HepG2 (cell line): ENCODE results near the gene ISCU. TPM values are rescaled to one million over a fixed set of nuclear protein-coding genes. Genes with fewer than 3 reads are reported as not detected.

Source experiments
- ATAC-seq: fragments of 200-7000 bp; cut with Tn5 transposase; 3 replicates; pipeline ENCODE4 v1.9.1; 2020; ENCODE audit warnings: mild to moderate bottlenecking, moderate library complexity
- BruUV-seq: library from RNA; stranded (reverse); fragments of 400-500 nt; replicated peaks from 2 replicates; lab custom pipeline; 2021; lab: Mats Ljungman, UMichigan
- CTCF ChIA-PET: fragments of 300-600 bp; formaldehyde crosslinking; extraction: SDS; loops from one replicate; lab custom pipeline; 2021; ENCODE audit warnings: low total read pairs, inconsistent platforms, low intra/inter-chr PET ratio; lab: Yijun Ruan, JAX
- POLR2A ChIA-PET: fragments of 350-600 bp; sonication (Branson Sonifier 250); formaldehyde crosslinking; loops from one replicate; lab custom pipeline; 2020; ENCODE audit warnings: antibody characterized with exemption, inconsistent platforms; lab: Yijun Ruan, JAX
- DNase-seq: peaks from one replicate; pipeline ENCODE4 v3.0.0-alpha.2; 2015; ENCODE audit warnings: low spot score
- FAIRE-seq: peaks from 3 replicates; lab custom pipeline; 2011; peaks lifted over from hg19 to GRCh38; lab: Jason Lieb, UNC
- H2AFZ ChIP-seq: one replicate; pipeline ENCODE4 v1.6.1; 2011; ENCODE audit warnings: low read length, inconsistent platforms
- H3K27ac ChIP-seq: fragments of 300-600 bp; 3 replicates; pipeline ENCODE4 v1.8.0; 2011; ENCODE audit warnings: mixed run types, mild to moderate bottlenecking, mixed read lengths, low read length, inconsistent platforms; ENCODE audit not compliant: insufficient read depth; ENCODE audit errors: extremely low read length
- H3K27me3 ChIP-seq, 2 experiments: fragments of 200-600 bp in 1 of 2; 2 replicates in 1 of 2; 3 replicates in 1 of 2; pipeline versions ENCODE4 v1.6.0 to v1.8.0; 2011; ENCODE audit warnings: low read length in 2 of 2, mild to moderate bottlenecking in 2 of 2, moderate library complexity in 2 of 2, inconsistent platforms in 1 of 2; ENCODE audit not compliant: insufficient read depth in 2 of 2, control insufficient read depth in 1 of 2
- H3K36me3 ChIP-seq, 2 experiments: fragments of 200-600 bp in 1 of 2; replicated peaks in 1 of 2; 2 replicates in 1 of 2; 3 replicates in 1 of 2; pipeline versions ENCODE4 v1.5.1 to v1.8.0; 2011; ENCODE audit warnings: low read length in 2 of 2, inconsistent platforms in 1 of 2; ENCODE audit not compliant: insufficient read depth in 2 of 2, control insufficient read depth in 1 of 2
- H3K4me1 ChIP-seq: 2 replicates; pipeline ENCODE4 v1.5.1; 2012; ENCODE audit warnings: low read length, inconsistent platforms; ENCODE audit not compliant: insufficient read depth
- H3K4me2 ChIP-seq: 2 replicates; pipeline ENCODE4 v1.6.0; 2011; ENCODE audit warnings: low read depth, low read length, inconsistent platforms
- H3K4me3 ChIP-seq, 3 experiments: fragments of 200-600 bp in 1 of 3; sonication (generic), shearing (Covaris generic) in 1 of 3; replicated peaks in 1 of 3; 2 replicates each; pipeline ENCODE4 v1.5.1; 2011 to 2016; ENCODE audit warnings: low read length in 3 of 3, inconsistent platforms in 2 of 3, low read depth in 2 of 3, mild to moderate bottlenecking in 2 of 3, control low read depth in 1 of 3, mixed read lengths in 1 of 3; ENCODE audit not compliant: insufficient read depth in 1 of 3
- H3K79me2 ChIP-seq: one replicate; pipeline ENCODE4 v1.6.1; 2011; ENCODE audit warnings: low read length, inconsistent platforms; ENCODE audit not compliant: insufficient read depth
- H3K9ac ChIP-seq: 2 replicates; pipeline ENCODE4 v1.6.0; 2011; ENCODE audit warnings: mild to moderate bottlenecking, low read depth, low read length, inconsistent platforms; ENCODE audit not compliant: insufficient read depth
- H3K9me3 ChIP-seq: 2 replicates; pipeline ENCODE4 v1.5.1; 2012; ENCODE audit warnings: mild to moderate bottlenecking, low read length
- H4K20me1 ChIP-seq: 2 replicates; pipeline ENCODE4 v1.6.0; 2011; ENCODE audit warnings: inconsistent platforms, mild to moderate bottlenecking, low read length, moderate library complexity; ENCODE audit not compliant: insufficient read depth
- CENPX ChIP-seq: sonication (generic); formaldehyde crosslinking; IDR thresholded peaks from 2 replicates; pipeline ENCODE4 v1.9.0; 2021; ENCODE audit warnings: mild to moderate bottlenecking, missing genetic modification reagents, moderate library complexity
- IKZF4 ChIP-seq: sonication (generic); formaldehyde crosslinking; IDR thresholded peaks from 2 replicates; pipeline ENCODE4 v1.5.1; 2020; ENCODE audit warnings: borderline replicate concordance, mild to moderate bottlenecking, low read depth, missing genetic modification reagents; ENCODE audit errors: not compliant biosample characterization
- ISX ChIP-seq: sonication (generic); formaldehyde crosslinking; conservative IDR thresholded peaks from 2 replicates; pipeline ENCODE4 v1.5.0; 2020; ENCODE audit warnings: missing genetic modification reagents
- MZF1 ChIP-seq: sonication (generic); formaldehyde crosslinking; IDR thresholded peaks from 2 replicates; pipeline ENCODE4 v1.8.1; 2023; ENCODE audit warnings: mild to moderate bottlenecking, missing genetic modification reagents, borderline replicate concordance
- NCOA2 ChIP-seq: sonication (generic); formaldehyde crosslinking; IDR thresholded peaks from 2 replicates; pipeline ENCODE4 v1.8.0; 2022; ENCODE audit warnings: inconsistent platforms
- NR3C1 ChIP-seq: sonication (generic); formaldehyde crosslinking; IDR thresholded peaks from 2 replicates; pipeline ENCODE4 v1.4.0; 2020; ENCODE audit warnings: missing genetic modification reagents
- SATB2 ChIP-seq: sonication (generic); formaldehyde crosslinking; IDR thresholded peaks from 2 replicates; pipeline ENCODE4 v1.5.0; 2020; ENCODE audit warnings: missing genetic modification reagents
- ZBTB3 ChIP-seq: sonication (generic); formaldehyde crosslinking; IDR thresholded peaks from 2 replicates; pipeline ENCODE4 v1.4.0; 2020; ENCODE audit warnings: low read depth, mild to moderate bottlenecking, moderate library complexity, missing genetic modification reagents, borderline replicate concordance
- ZNF225 ChIP-seq: sonication (generic); formaldehyde crosslinking; IDR thresholded peaks from 2 replicates; pipeline ENCODE4 v1.4.0; 2020; ENCODE audit warnings: mild to moderate bottlenecking, missing genetic modification reagents
- ZNF33A ChIP-seq: sonication (generic); formaldehyde crosslinking; IDR thresholded peaks from 2 replicates; pipeline ENCODE4 v1.5.1; 2020; ENCODE audit warnings: missing genetic modification reagents, mild to moderate bottlenecking, moderate library complexity, borderline replicate concordance
- ZNF644 ChIP-seq: IDR thresholded peaks from 2 replicates; pipeline ENCODE4 v1.6.1; 2016; ENCODE audit warnings: low read depth
- WGBS: methylation state at CpG from one replicate; pipeline ENCODE4 v1.1.6; 2017; ENCODE audit warnings: low lambda C conversion rate; 5-methylcytosine and 5-hydroxymethylcytosine counted together
- in situ Hi-C: cut with HindIII; loops from 2 replicates; pipeline ENCODE4 v1.10.0; 2017; ENCODE audit warnings: low pct_unique_long_range_greater_than_20kb; ENCODE audit not compliant: extremely low pct_ligation_motif_present
- intact Hi-C: fragments of 100-400 bp; cut with micrococcal nuclease; formaldehyde crosslinking; loops from one replicate; pipeline ENCODE4 v1.10.0; 2022; ENCODE audit not compliant: unreplicated experiment
- polyA plus RNA-seq, 8 experiments: library from polyadenylated mRNA; depleted of rRNA in 3 of 8; stranded (reverse) in 7 of 8; unstranded in 1 of 8; fragments of >200 nt; fragmentation: Illumina TruSeq in 4 of 8; extraction: Trizol in 4 of 8; gene quantifications; 2 replicates each; pipeline versions ENCODE4 v1.2.1 to v1.2.3, GENCODE V29; 2011 to 2016; ENCODE audit warnings: low read depth in 4 of 8, missing spikeins in 1 of 8, mixed read lengths in 1 of 8; ENCODE audit not compliant: insufficient read depth in 1 of 8
- total RNA-seq, 5 experiments: library from RNA; depleted of rRNA; stranded (reverse); fragments of >200 nt; fragmentation: Illumina TruSeq; extraction: Trizol; gene quantifications; 2 replicates each; pipeline ENCODE4 v1.2.3, GENCODE V29; 2016; ENCODE audit warnings: low read depth in 1 of 5
- TF ChIP-seq, protein P1 (sequence below): sonication (generic); formaldehyde crosslinking; IDR thresholded peaks from 2 replicates; pipeline ENCODE4 v1.8.0; 2022; ENCODE audit warnings: mild to moderate bottlenecking, missing genetic modification reagents
- TF ChIP-seq, protein P2 (sequence below): IDR thresholded peaks from 2 replicates; pipeline ENCODE4 v1.6.1; 2016; ENCODE audit warnings: control low read depth
- TF ChIP-seq, protein P3 (sequence below): IDR thresholded peaks from 2 replicates; pipeline ENCODE4 v1.6.1; 2016; ENCODE audit warnings: mild to moderate bottlenecking, missing biosample characterization, missing genetic modification reagents

The ISCU gene
- total and polyA plus RNA-seq, 2 of the 13 experiments (the other 11 are each of a cell fraction or from before 2014, with no cell fraction given): 94.4 to 107 TPM

DNA sequence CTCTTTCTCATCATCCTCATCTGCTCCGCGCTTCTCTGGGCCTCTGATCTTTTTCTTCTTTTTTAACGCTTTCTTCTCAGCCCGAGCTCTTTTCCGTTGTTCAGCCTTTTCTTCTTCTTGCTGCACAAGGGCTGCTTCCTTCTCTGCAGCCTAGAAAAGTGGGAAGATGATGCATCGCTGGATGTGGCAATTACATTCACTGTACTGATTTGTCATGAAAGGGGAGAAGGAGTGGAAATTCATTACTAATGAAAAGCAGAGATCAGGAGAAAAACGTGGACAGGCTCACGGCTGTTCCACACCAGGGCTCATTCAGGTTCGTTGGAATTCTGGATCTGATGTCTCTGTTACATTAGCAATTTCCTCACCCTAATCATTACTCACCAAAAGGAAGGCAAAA, 32.2 kb upstream of the ISCU start (continued):
- TF ChIP-seq, protein P1, sequence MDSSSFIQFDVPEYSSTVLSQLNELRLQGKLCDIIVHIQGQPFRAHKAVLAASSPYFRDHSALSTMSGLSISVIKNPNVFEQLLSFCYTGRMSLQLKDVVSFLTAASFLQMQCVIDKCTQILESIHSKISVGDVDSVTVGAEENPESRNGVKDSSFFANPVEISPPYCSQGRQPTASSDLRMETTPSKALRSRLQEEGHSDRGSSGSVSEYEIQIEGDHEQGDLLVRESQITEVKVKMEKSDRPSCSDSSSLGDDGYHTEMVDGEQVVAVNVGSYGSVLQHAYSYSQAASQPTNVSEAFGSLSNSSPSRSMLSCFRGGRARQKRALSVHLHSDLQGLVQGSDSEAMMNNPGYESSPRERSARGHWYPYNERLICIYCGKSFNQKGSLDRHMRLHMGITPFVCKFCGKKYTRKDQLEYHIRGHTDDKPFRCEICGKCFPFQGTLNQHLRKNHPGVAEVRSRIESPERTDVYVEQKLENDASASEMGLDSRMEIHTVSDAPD (CRISPR knock-in tag): no peak
- TF ChIP-seq SATB2: no peak
- TF ChIP-seq ISX: no peak
- TF ChIP-seq ZBTB3 (CRISPR knock-in tag): no peak
- no peak for TF ChIP-seq NR3C1 (CRISPR knock-in tag)
- TF ChIP-seq ZNF33A (CRISPR knock-in tag): no peak
- no peak for TF ChIP-seq NCOA2 (CRISPR knock-in tag)
- TF ChIP-seq, protein P2, sequence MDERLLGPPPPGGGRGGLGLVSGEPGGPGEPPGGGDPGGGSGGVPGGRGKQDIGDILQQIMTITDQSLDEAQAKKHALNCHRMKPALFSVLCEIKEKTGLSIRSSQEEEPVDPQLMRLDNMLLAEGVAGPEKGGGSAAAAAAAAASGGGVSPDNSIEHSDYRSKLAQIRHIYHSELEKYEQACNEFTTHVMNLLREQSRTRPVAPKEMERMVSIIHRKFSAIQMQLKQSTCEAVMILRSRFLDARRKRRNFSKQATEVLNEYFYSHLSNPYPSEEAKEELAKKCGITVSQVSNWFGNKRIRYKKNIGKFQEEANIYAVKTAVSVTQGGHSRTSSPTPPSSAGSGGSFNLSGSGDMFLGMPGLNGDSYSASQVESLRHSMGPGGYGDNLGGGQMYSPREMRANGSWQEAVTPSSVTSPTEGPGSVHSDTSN: no peak
- no peak for TF ChIP-seq CENPX (CRISPR knock-in tag)

DNA sequence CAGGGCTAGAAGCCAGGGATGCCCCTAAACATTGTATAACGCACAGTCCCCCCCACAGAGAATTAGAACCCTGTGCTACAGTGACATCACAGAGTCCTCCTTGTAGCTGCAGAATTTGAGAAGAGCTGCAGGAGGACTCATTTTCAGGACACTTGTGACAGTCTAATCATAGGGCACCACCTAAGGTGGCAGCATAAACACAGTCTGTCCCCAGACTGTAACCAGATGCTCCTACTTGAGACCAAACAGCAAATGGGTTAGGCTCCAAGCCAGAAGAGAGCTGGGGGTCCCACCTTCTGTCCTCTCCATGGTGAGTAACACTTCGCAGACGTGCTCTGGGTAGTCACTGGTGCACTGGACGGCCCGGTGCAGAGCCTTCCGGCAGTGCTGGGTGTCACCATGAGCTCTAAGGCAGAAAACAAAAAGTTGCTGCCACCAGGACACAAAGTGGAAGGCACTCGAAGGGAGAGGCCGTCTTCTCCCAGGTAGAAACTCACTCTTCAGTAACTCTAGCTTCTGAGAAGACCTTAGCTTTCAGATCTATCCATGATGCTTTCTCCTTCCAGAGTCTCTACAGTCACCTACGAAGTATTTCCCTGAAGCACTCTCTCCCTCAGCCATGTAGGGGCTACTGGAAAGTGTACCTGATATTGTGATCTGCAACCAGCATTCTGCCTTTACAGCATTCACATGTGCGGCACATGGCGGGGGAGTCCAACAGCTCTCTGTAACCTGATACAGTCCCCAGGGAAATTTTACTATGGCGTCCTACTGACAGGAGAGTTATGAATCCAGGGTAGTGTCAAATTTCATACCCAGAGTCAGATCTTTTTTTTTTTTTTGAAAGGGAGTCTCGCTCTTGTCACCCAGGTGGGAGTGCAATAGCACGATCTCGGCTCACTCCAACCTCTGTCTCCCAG, 30.2 kb upstream of the ISCU start:
- Histone ChIP-seq H3K4me3 (no peak overlapping the region), H2AFZ (no peak overlapping the region), H3K27me3 (no peaks in the 10 kb centered on the region), H3K36me3 (peaks cover 40 to 92% of the 10 kb centered on the region in 2 experiments), H4K20me1 (no peaks in the 10 kb centered on the region), H3K79me2 (no peaks in the 10 kb centered on the region), H3K9ac (no peak overlapping the region), H3K4me2 (no peak overlapping the region), H3K9me3 (no peaks in the 10 kb centered on the region), H3K27ac (no peak overlapping the region), H3K4me1 (no peaks in the 10 kb centered on the region)
- FAIRE-seq: no peak
- in situ Hi-C loops: no loop called here
- 97% methylated on average over 14 of the region's 15 CpGs for WGBS
- no peak for DNase-seq
- no TSS peak for BruUV-seq
- intact Hi-C loops: loop anchor here (10.0 kb wide), 1 partner anchor 777 kb away; no protein-coding TSS in a partner anchor
- ATAC-seq: no peak
- POLR2A ChIA-PET: no interaction called here
- no peak for TF ChIP-seq MZF1 (CRISPR knock-in tag)
- TF ChIP-seq ZNF644 (CRISPR knock-in tag): no peak
- no peak for TF ChIP-seq ZNF225 (CRISPR knock-in tag)
- TF ChIP-seq, protein P3, sequence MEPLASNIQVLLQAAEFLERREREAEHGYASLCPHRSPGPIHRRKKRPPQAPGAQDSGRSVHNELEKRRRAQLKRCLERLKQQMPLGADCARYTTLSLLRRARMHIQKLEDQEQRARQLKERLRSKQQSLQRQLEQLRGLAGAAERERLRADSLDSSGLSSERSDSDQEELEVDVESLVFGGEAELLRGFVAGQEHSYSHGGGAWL (CRISPR knock-in tag): no peak
- TF ChIP-seq IKZF4 (CRISPR knock-in tag): no peak
- CTCF ChIA-PET: no interaction called here
